ENCODE data around the gene CACNA2D3.

The CACNA2D3 gene

GRCh38 chr3:54345847-54346375 lies 223.6 kb downstream of the CACNA2D3 start:
- no peaks in the 10 kb centered on the region for H3K9me3 Mint-ChIP-seq
- H3K36me3 Mint-ChIP-seq (ENCODE audit: low read depth) = no peaks in the 10 kb centered on the region
- no peak overlapping the region for H3K27ac Mint-ChIP-seq
- H3K4me3 Mint-ChIP-seq = no peak overlapping the region
- H3K27me3 Mint-ChIP-seq = peaks cover 7% of the 10 kb centered on the region
- intact Hi-C loops (cut with micrococcal nuclease) = no loop called here
- no peaks in the 10 kb centered on the region for H3K4me1 Mint-ChIP-seq (ENCODE audit: low read depth)

DNA sequence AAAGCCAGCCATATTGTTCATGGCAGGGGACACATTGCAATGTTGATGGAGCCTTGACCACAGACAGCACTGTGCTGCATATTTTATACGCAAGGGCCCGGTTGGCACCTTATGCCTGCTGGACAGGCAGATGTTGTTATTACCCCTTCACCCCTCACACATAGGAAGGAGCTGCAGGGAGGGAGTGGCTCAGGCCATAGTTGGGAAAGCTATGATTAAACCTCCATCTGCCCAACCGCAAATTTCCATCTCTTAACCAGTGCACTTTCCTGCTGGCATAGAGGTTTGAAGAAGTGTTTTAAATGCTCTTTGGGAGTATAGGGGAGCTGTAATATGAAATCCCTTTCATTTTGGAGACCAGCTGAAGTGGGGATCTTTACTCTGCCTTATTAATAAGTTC lies 224.7 kb downstream of the CACNA2D3 start:
- no peaks in the 10 kb centered on the region for H3K4me1 Mint-ChIP-seq (ENCODE audit: low read depth)
- H3K36me3 Mint-ChIP-seq (ENCODE audit: low read depth) = no peaks in the 10 kb centered on the region
- no peaks in the 10 kb centered on the region for H3K9me3 Mint-ChIP-seq
- intact Hi-C loops (cut with micrococcal nuclease) = no loop called here
- peaks cover 7% of the 10 kb centered on the region for H3K27me3 Mint-ChIP-seq
- no peak overlapping the region for H3K27ac Mint-ChIP-seq
- H3K4me3 Mint-ChIP-seq = no peak overlapping the region

DNA sequence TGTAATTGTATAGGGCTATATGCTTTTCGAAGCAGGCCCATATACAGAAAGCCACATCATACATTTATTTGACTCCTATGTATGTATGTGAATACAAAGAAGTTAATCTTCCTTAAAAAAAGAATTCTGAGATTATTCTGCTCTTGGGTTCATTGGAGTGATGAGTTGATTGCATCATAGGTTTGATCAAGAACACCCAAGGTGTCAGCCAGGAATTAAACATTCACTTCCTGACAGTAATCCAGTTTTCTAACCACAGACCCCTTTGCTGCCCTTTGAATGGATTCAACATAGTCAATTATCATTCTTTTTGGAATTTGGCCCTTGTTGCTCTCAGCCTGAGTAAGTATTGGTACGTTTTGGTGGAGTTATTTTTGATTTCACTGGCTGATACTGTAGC lies 225.6 kb downstream of the CACNA2D3 start:
- no peaks in the 10 kb centered on the region for H3K9me3 Mint-ChIP-seq
- H3K36me3 Mint-ChIP-seq (ENCODE audit: low read depth) = no peaks in the 10 kb centered on the region
- peaks cover 3% of the 10 kb centered on the region for H3K27me3 Mint-ChIP-seq
- no peak overlapping the region for H3K4me3 Mint-ChIP-seq
- intact Hi-C loops (cut with micrococcal nuclease) = no loop called here
- H3K27ac Mint-ChIP-seq = no peak overlapping the region
- no peaks in the 10 kb centered on the region for H3K4me1 Mint-ChIP-seq (ENCODE audit: low read depth)

GRCh38 chr3:54349231-54349652 lies 226.9 kb downstream of the CACNA2D3 start:
- Mint-ChIP-seq H3K36me3 (ENCODE audit: low read depth) (no peaks in the 10 kb centered on the region), H3K27me3 (no peaks in the 10 kb centered on the region), H3K9me3 (no peaks in the 10 kb centered on the region), H3K4me1 (ENCODE audit: low read depth) (no peaks in the 10 kb centered on the region), H3K4me3 (no peak overlapping the region), H3K27ac (no peak overlapping the region)
- intact Hi-C loops (cut with micrococcal nuclease) = no loop called here

GRCh38 chr3:54349691-54350090 lies 227.3 kb downstream of the CACNA2D3 start:
- Mint-ChIP-seq H3K4me1 (ENCODE audit: low read depth) (no peaks in the 10 kb centered on the region), H3K9me3 (no peaks in the 10 kb centered on the region), H3K27me3 (no peaks in the 10 kb centered on the region), H3K27ac (no peak overlapping the region), H3K4me3 (no peak overlapping the region), H3K36me3 (ENCODE audit: low read depth) (no peaks in the 10 kb centered on the region)
- intact Hi-C loops (cut with micrococcal nuclease) = no loop called here

- H3K36me3 Mint-ChIP-seq (ENCODE audit: low read depth) = no peaks in the 10 kb centered on the region
- intact Hi-C loops (cut with micrococcal nuclease) = no loop called here
- H3K27ac Mint-ChIP-seq = no peak overlapping the region
- H3K9me3 Mint-ChIP-seq = no peaks in the 10 kb centered on the region
- no peaks in the 10 kb centered on the region for H3K27me3 Mint-ChIP-seq
- no peak overlapping the region for H3K4me3 Mint-ChIP-seq
- H3K4me1 Mint-ChIP-seq (ENCODE audit: low read depth) = no peaks in the 10 kb centered on the region
Measured at GRCh38 chr3:54353546-54353945, 231.2 kb downstream of the CACNA2D3 start.

GRCh38 chr3:54353946-54354345 lies 231.6 kb downstream of the CACNA2D3 start:
- H3K27ac Mint-ChIP-seq = no peak overlapping the region
- H3K4me3 Mint-ChIP-seq = no peak overlapping the region
- intact Hi-C loops (cut with micrococcal nuclease) = no loop called here
- H3K27me3 Mint-ChIP-seq = no peaks in the 10 kb centered on the region
- no peaks in the 10 kb centered on the region for H3K9me3 Mint-ChIP-seq
- H3K36me3 Mint-ChIP-seq (ENCODE audit: low read depth) = no peaks in the 10 kb centered on the region
- no peaks in the 10 kb centered on the region for H3K4me1 Mint-ChIP-seq (ENCODE audit: low read depth)

DNA sequence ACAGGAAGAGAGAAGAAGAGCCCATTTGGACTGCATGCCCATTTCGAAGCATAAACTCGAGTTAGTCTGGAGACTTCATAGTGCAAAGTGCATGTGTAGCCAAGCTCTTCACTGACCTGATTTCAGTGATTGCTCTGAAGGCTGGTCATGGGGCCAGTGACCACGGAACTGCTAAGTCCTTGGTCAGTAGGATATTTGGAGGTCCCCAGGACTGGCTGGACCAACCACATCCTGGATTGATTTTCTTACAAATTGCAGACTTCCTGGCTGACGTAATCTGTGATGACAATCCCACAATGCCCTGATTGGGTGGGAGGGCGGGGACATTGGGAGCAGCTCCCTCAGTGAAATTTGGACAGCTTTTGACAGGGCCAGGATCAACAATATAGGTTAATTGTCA lies 233.4 kb downstream of the CACNA2D3 start:
- Mint-ChIP-seq H3K27me3 (no peaks in the 10 kb centered on the region), H3K36me3 (ENCODE audit: low read depth) (no peaks in the 10 kb centered on the region), H3K27ac (no peak overlapping the region), H3K4me1 (ENCODE audit: low read depth) (no peaks in the 10 kb centered on the region), H3K9me3 (no peaks in the 10 kb centered on the region), H3K4me3 (no peak overlapping the region)
- intact Hi-C loops (cut with micrococcal nuclease) = no loop called here

DNA sequence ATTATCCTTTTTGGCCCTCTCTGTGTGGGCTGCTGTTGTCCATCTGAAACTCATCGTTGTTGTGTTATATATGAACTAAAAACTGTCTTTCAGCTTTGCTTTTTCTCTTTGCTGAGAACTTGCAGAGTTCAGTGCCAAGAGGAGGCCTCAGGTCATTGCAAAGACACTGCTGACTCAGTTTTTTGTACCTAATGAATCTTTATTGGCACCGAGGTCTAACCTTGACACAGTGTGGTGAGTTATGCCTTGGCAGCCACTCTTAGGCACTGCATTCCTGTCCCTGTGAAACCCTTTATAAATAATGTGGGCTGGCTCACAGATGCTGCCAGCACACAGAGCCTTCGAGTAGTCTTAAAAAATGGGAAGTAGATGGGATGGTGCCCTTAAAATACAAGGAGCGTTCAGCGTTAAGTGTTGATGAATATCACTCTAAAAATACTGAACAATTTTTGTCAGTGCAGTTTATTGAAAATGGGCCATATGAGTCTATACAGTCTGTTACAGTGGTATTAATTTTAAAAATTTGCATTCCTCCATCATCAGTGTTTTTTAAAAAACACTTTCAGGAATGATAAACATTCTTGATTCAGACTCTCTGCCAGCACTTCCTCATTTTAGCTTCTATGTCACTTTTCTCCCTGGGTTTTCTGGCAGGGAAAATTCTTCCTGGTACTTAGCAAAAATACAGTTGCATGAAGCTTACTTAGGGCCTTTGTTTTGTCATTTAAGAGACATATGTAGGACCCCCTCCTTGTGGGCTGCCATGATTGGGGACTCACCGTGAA lies 234.1 kb downstream of the CACNA2D3 start:
- intact Hi-C loops (cut with micrococcal nuclease) = no loop called here
- no peak overlapping the region for H3K27ac Mint-ChIP-seq
- no peak overlapping the region for H3K4me3 Mint-ChIP-seq
- no peaks in the 10 kb centered on the region for H3K27me3 Mint-ChIP-seq
- H3K4me1 Mint-ChIP-seq (ENCODE audit: low read depth) = no peaks in the 10 kb centered on the region
- H3K36me3 Mint-ChIP-seq (ENCODE audit: low read depth) = no peaks in the 10 kb centered on the region
- H3K9me3 Mint-ChIP-seq = no peaks in the 10 kb centered on the region

GRCh38 chr3:54357301-54357700 lies 234.9 kb downstream of the CACNA2D3 start:
- Mint-ChIP-seq H3K4me1 (ENCODE audit: low read depth) (no peaks in the 10 kb centered on the region), H3K27me3 (no peaks in the 10 kb centered on the region), H3K4me3 (no peak overlapping the region), H3K36me3 (ENCODE audit: low read depth) (no peaks in the 10 kb centered on the region), H3K27ac (no peak overlapping the region), H3K9me3 (no peaks in the 10 kb centered on the region)
- intact Hi-C loops (cut with micrococcal nuclease) = no loop called here

DNA sequence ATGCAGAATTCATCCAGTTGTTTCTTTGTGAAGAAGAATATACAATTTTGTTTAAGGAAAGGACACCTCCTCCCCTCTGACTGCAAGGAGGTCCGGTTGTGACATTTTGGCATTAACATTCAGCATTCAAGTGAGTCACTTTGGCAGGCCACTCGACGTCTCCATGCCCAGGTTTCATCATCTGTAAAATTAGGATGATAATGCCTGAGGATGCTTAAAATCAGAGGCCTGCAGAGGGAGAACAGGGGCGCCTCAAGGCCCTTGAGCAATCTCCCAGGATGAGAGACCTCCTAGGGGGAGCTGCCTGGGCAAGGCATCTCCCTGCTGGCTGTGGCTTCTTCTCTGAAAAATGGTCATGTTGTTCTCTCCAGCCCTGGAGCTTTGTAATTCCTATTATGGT lies 236.0 kb downstream of the CACNA2D3 start:
- no peaks in the 10 kb centered on the region for H3K27me3 Mint-ChIP-seq
- H3K36me3 Mint-ChIP-seq (ENCODE audit: low read depth) = no peaks in the 10 kb centered on the region
- intact Hi-C loops (cut with micrococcal nuclease) = no loop called here
- no peak overlapping the region for H3K4me3 Mint-ChIP-seq
- H3K4me1 Mint-ChIP-seq (ENCODE audit: low read depth) = no peaks in the 10 kb centered on the region
- H3K27ac Mint-ChIP-seq = no peak overlapping the region
- H3K9me3 Mint-ChIP-seq = no peaks in the 10 kb centered on the region

- H3K27me3 Mint-ChIP-seq = no peaks in the 10 kb centered on the region
- H3K4me1 Mint-ChIP-seq (ENCODE audit: low read depth) = no peaks in the 10 kb centered on the region
- H3K4me3 Mint-ChIP-seq = no peak overlapping the region
- H3K9me3 Mint-ChIP-seq = no peaks in the 10 kb centered on the region
- H3K27ac Mint-ChIP-seq = no peak overlapping the region
- no peaks in the 10 kb centered on the region for H3K36me3 Mint-ChIP-seq (ENCODE audit: low read depth)
- intact Hi-C loops (cut with micrococcal nuclease) = no loop called here
Measured at GRCh38 chr3:54358969-54359694, 236.8 kb downstream of the CACNA2D3 start.

- Mint-ChIP-seq H3K27ac (no peak overlapping the region), H3K27me3 (no peaks in the 10 kb centered on the region), H3K4me1 (ENCODE audit: low read depth) (no peaks in the 10 kb centered on the region), H3K36me3 (ENCODE audit: low read depth) (no peaks in the 10 kb centered on the region), H3K4me3 (no peak overlapping the region), H3K9me3 (no peaks in the 10 kb centered on the region)
- intact Hi-C loops (cut with micrococcal nuclease) = no loop called here
Measured at GRCh38 chr3:54360320-54360719, 238.0 kb downstream of the CACNA2D3 start.

- no peaks in the 10 kb centered on the region for H3K4me1 Mint-ChIP-seq (ENCODE audit: low read depth)
- intact Hi-C loops (cut with micrococcal nuclease) = no loop called here
- no peak overlapping the region for H3K4me3 Mint-ChIP-seq
- no peak overlapping the region for H3K27ac Mint-ChIP-seq
- H3K9me3 Mint-ChIP-seq = no peaks in the 10 kb centered on the region
- no peaks in the 10 kb centered on the region for H3K36me3 Mint-ChIP-seq (ENCODE audit: low read depth)
- H3K27me3 Mint-ChIP-seq = no peaks in the 10 kb centered on the region
Measured at GRCh38 chr3:54361746-54362283, 239.5 kb downstream of the CACNA2D3 start.

All from dendritic cell treated with granulocyte-macrophage colony-stimulating factor and Interleukin-4, amounts not matched to agents 40 ng/mL and 50 ng/mL, for 4 days (primary cell).